Body of pancreas (tissue), 4 donors: ENCODE results near the gene EWSR1.

Experiments used
- POLR2A ChIP-seq, 3 donors: fragments of 450-650 bp; IDR thresholded peaks; one replicate each; pipeline ENCODE4 v1.6.1; 2016; ENCODE audit warnings: antibody characterized with exemption in 3 of 3, mild to moderate bottlenecking in 2 of 3
- TF ChIP-seq, protein P1 (sequence below), 7 experiments: fragments of 450-650 bp in 4 of 7; fragments of 200-600 bp in 3 of 7; sonication (generic) in 3 of 7; IDR thresholded peaks; one replicate each; pipeline ENCODE4 v1.5.1; 2016 to 2019; ENCODE audit warnings: antibody characterized with exemption in 7 of 7

DNA sequence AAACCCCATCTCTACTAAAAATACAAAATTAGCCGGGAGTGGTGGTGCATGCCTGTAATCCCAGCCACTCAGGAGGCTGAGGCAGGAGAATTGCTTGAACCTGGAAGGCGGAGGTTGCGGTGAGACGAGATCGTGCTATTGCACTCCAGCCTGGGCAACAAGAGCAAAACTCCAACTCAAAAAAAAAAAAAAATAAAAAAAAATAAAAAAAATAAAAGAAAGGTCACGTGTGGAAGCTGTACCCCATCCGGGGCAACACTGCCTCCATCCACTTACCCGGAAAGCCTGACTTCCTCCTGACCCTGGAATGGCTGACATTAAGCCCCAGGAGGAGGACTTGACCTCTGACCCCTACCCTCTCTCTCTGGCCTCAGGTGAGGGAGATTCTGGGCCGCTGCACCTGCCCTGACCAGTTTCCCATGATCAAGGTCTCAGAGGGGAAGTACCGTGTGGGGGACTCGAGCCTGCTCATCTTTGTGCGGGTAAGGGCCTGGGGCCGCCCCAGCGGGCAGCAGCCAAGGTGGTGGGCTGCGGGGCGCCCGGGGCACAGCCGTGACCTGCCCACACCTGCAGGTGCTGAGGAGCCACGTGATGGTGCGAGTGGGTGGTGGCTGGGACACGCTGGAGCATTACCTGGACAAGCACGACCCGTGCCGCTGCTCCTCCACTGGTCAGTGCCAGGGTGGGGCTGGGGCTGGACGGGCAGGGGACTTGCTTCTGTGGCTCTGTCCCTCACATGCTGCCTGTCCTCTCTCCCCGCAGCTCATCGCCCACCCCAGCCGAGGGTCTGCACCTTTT lies 42.2 kb downstream of the EWSR1 start:
- no peak for TF ChIP-seq POLR2A (IDR thresholded peaks at IDR 0.05)
- TF ChIP-seq, protein P1, sequence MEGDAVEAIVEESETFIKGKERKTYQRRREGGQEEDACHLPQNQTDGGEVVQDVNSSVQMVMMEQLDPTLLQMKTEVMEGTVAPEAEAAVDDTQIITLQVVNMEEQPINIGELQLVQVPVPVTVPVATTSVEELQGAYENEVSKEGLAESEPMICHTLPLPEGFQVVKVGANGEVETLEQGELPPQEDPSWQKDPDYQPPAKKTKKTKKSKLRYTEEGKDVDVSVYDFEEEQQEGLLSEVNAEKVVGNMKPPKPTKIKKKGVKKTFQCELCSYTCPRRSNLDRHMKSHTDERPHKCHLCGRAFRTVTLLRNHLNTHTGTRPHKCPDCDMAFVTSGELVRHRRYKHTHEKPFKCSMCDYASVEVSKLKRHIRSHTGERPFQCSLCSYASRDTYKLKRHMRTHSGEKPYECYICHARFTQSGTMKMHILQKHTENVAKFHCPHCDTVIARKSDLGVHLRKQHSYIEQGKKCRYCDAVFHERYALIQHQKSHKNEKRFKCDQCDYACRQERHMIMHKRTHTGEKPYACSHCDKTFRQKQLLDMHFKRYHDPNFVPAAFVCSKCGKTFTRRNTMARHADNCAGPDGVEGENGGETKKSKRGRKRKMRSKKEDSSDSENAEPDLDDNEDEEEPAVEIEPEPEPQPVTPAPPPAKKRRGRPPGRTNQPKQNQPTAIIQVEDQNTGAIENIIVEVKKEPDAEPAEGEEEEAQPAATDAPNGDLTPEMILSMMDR (IDR thresholded peaks at IDR 0.05), result no peak
